A673 (cell line): ENCODE data around the gene ZSWIM5.

Experiments
- CTCF ChIP-seq: fragments of 300-800, 200-600 bp; sonication (generic); conservative IDR thresholded peaks from 2 replicates; pipeline ENCODE4 v1.5.1; 2017; ENCODE audit warnings: low read depth, mild to moderate bottlenecking, antibody characterized with exemption, low read length, moderate library complexity, mixed read lengths
- EZH2 ChIP-seq: fragments of 200-600 bp; sonication (generic); IDR thresholded peaks from 2 replicates; pipeline ENCODE4 v1.6.1; 2017; ENCODE audit warnings: borderline replicate concordance, low read depth, mild to moderate bottlenecking, mixed read lengths, antibody characterized with exemption, low read length; ENCODE audit not compliant: poor library complexity, severe bottlenecking

DNA sequence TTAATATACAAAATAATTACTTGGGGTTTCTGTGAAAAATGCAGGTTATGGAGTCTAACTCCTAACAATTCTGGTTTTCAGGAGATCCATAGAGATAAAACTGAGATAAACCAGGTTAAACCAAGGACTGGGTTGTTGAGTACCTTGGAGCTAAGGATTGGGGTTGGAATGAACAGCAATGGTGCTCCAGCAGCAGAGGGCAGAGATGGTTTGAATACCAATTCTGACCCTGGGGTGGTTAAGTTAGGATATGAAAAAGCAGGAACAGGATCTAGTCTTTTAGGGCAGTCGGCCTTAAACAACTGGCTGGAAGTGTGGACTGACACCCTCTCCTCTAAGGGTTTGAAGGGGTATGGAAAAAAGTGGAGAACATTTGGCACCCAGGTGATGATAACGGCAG, 141.3 kb downstream of the ZSWIM5 start:
- TF ChIP-seq EZH2 (no peak), CTCF (no peak)
